Activated B cell treated with CpG ODN at 0.5 μM for 24 hours (primary cell): ENCODE data around the gene TAC3. TPM values are rescaled to one million over a fixed set of nuclear protein-coding genes. Genes with fewer than 3 reads are reported as not detected.
"Not testable (repeated sequence)": the region's sequence is repeated elsewhere in the genome, so short reads cannot be mapped to it uniquely, and the experiment has no call there.

Experiments
- ATAC-seq: fragments of 200-7000 bp; cut with Tn5 transposase; one replicate; pipeline ENCODE4 v1.10.0; 2021; ENCODE audit warnings: low read depth, mild to moderate bottlenecking, moderate library complexity
- CTCF ChIA-PET: fragments of 350-600 bp; sonication (Branson Sonifier 250); formaldehyde crosslinking; loops from one replicate; lab custom pipeline; 2021; ENCODE audit warnings: antibody characterized with exemption; lab: Charles Lee
- POLR2A ChIA-PET: fragments of 350-600 bp; sonication (Branson Sonifier 250); formaldehyde crosslinking; loops from one replicate; lab custom pipeline; 2021; ENCODE audit warnings: antibody characterized with exemption; lab: Charles Lee
- DNase-seq: peaks from one replicate; pipeline ENCODE4 v3.0.0; 2022
- H3K27ac Mint-ChIP-seq: one replicate; pipeline ENCODE4 v1.8.0; 2020; ENCODE audit warnings: mixed read lengths
- H3K27me3 Mint-ChIP-seq: one replicate; pipeline ENCODE4 v1.8.0; 2021; ENCODE audit warnings: mixed read lengths
- H3K36me3 Mint-ChIP-seq: one replicate; pipeline ENCODE4 v1.8.0; 2021; ENCODE audit warnings: low read depth, mixed read lengths
- H3K4me1 Mint-ChIP-seq: one replicate; pipeline ENCODE4 v1.8.0; 2021; ENCODE audit warnings: mixed read lengths
- H3K4me3 Mint-ChIP-seq: one replicate; pipeline ENCODE4 v1.8.0; 2020; ENCODE audit warnings: mild to moderate bottlenecking, mixed read lengths
- H3K9me3 Mint-ChIP-seq: one replicate; pipeline ENCODE4 v1.8.0; 2020; ENCODE audit warnings: mixed read lengths
- intact Hi-C: fragments of 100-400 bp; cut with micrococcal nuclease; formaldehyde crosslinking; loops from one replicate; pipeline ENCODE4 v1.15.1; 2024
- total RNA-seq: library from RNA; stranded (reverse); gene quantifications from 2 replicates; pipeline ENCODE4 v1.2.3, GENCODE V29; 2022

The TAC3 gene
- total RNA-seq, 1 donor from 2014 or later: not detected

DNA sequence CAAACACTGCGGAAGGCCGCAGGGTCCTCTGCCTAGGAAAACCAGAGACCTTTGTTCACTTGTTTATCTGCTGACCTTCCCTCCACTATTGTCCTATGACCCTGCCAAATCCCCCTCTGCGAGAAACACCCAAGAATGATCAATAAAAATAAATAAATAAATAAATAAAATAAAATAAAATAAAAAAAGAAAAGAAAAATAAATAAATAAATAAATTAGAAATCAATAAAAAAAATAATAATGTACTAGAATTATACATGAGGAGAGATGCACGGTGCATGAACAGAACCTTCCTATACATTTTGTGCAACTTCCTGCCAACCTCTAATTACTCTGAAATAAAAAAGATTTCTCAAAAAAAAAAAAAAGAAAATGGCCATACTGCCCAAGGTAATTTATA, 51.2 kb downstream of the TAC3 start:
- H3K4me3 Mint-ChIP-seq, H3K9me3 Mint-ChIP-seq, ATAC-seq, intact Hi-C loops, H3K4me1 Mint-ChIP-seq, H3K36me3 Mint-ChIP-seq, POLR2A ChIA-PET, DNase-seq, H3K27ac Mint-ChIP-seq, H3K27me3 Mint-ChIP-seq, CTCF ChIA-PET: not testable (repeated sequence)

DNA sequence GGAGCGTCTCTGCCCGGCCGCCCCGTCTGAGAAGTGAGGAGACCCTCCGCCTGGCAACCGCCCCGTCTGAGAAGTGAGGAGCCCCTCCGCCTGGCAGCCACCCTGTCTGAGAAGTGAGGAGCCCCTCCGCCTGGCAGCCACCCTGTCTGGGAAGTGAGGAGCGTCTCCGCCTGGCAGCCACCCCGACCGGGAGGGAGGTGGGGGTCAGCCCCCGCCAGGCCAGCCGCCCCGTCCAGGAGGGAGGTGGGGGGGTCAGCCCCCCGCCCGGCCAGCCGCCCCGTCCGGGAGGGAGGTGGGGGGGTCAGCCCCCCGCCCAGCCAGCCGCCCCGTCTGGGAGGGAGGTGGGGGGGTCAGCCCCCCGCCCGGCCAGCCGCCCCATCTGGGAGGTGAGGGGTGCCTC, 52.8 kb downstream of the TAC3 start:
- intact Hi-C loops, H3K4me1 Mint-ChIP-seq, H3K9me3 Mint-ChIP-seq, POLR2A ChIA-PET, H3K27ac Mint-ChIP-seq, H3K27me3 Mint-ChIP-seq, ATAC-seq, DNase-seq, CTCF ChIA-PET, H3K36me3 Mint-ChIP-seq, H3K4me3 Mint-ChIP-seq: not testable (repeated sequence)

DNA sequence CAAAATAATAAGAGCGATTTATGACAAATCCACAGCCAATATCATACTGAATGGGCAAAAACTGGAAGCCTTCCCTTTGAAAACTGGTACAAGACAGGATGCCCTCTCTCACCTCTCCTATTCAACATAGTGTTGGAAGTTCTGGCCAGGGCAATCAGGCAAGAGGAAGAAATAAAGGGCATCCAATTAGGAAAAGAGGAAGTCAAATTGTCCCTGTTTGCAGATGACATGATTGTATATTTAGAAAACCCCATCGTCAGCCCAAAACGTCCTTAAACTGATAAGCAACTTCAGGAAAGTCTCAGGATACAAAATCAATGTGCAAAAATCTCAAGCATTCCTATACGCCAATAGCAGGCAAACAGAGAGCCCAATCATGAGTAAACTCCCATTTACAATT, 54.1 kb downstream of the TAC3 start:
- H3K4me1 Mint-ChIP-seq, H3K9me3 Mint-ChIP-seq, ATAC-seq, CTCF ChIA-PET, H3K4me3 Mint-ChIP-seq, H3K36me3 Mint-ChIP-seq, intact Hi-C loops, DNase-seq, H3K27ac Mint-ChIP-seq, POLR2A ChIA-PET, H3K27me3 Mint-ChIP-seq: not testable (repeated sequence)

Other genes starting within 250 kb of the TAC3 start
- gene SDR9C7, start 82.1 kb downstream of the TAC3 start, total RNA-seq: not detected in 2 replicates
- 0.47 and 0.76 TPM in 2 replicates for gene RDH16, start 58.9 kb downstream of the TAC3 start, total RNA-seq
- gene ZBTB39, start 10.0 kb downstream of the TAC3 start, total RNA-seq: 12.6 and 13.3 TPM in 2 replicates
- 0.39 and 0.71 TPM in 2 replicates for gene MYO1A, start 33.6 kb upstream of the TAC3 start, total RNA-seq
- gene NEMP1, start 62.3 kb upstream of the TAC3 start, total RNA-seq: 23.0 and 27.6 TPM in 2 replicates
- 20.4 and 22.1 TPM in 2 replicates for gene NAB2, start 72.6 kb upstream of the TAC3 start, total RNA-seq
- gene STAT6, start 94.8 kb upstream of the TAC3 start, total RNA-seq: 635 and 745 TPM in 2 replicates
- 0.56 and 0.95 TPM in 2 replicates for gene LRP1, start 112.0 kb upstream of the TAC3 start, total RNA-seq
- gene LRP1-AS, start 131.1 kb upstream of the TAC3 start, total RNA-seq: not detected in 2 replicates
- 3.4 and 3.5 TPM in 2 replicates for gene NXPH4, start 200.3 kb upstream of the TAC3 start, total RNA-seq
- gene SHMT2, start 213.2 kb upstream of the TAC3 start, total RNA-seq: 268 and 270 TPM in 2 replicates
- gene STAC3, start 234.7 kb upstream of the TAC3 start, total RNA-seq: 4.6 and 5.5 TPM in 2 replicates